HL-60 (cell line): ENCODE data around the gene TCF25.

Experiments
- CTCF ChIP-seq: IDR thresholded peaks from one replicate; pipeline ENCODE4 v1.5.1; 2011; ENCODE audit warnings: low read length, control low read depth, inconsistent platforms; ENCODE audit not compliant: insufficient read depth
- GABPA ChIP-seq: IDR thresholded peaks from 2 replicates; pipeline ENCODE4 v1.6.1; 2012; ENCODE audit warnings: low read depth
- POLR2AphosphoS5 ChIP-seq: IDR thresholded peaks from 2 replicates; pipeline ENCODE4 v1.6.1; 2012; ENCODE audit warnings: low read depth
- REST ChIP-seq: IDR thresholded peaks from 2 replicates; pipeline ENCODE4 v1.6.1; 2012; ENCODE audit warnings: low read depth; ENCODE audit not compliant: insufficient replicate concordance

- no peak for TF ChIP-seq CTCF
- TF ChIP-seq GABPA, result no peak
- no peak for TF ChIP-seq POLR2AphosphoS5
- TF ChIP-seq REST, result no peak
Observed at GRCh38 chr16:89954462-89954861, 81.1 kb downstream of the TCF25 start.
